Superior temporal gyrus (tissue), 1 donor: ENCODE results near the gene IL1RAPL2.
"Not testable (repeated sequence)": the region's sequence is repeated elsewhere in the genome, so short reads cannot be mapped to it uniquely, and the experiment has no call there.

Experiments used
- DNase-seq: peaks from one replicate; pipeline ENCODE4 v3.0.0-alpha.2; 2016; ENCODE audit errors: extremely low spot score

The IL1RAPL2 gene

GRCh38 chrX:105018865-105019264 is 452.9 kb downstream of the IL1RAPL2 start:
- no peak for DNase-seq

DNA sequence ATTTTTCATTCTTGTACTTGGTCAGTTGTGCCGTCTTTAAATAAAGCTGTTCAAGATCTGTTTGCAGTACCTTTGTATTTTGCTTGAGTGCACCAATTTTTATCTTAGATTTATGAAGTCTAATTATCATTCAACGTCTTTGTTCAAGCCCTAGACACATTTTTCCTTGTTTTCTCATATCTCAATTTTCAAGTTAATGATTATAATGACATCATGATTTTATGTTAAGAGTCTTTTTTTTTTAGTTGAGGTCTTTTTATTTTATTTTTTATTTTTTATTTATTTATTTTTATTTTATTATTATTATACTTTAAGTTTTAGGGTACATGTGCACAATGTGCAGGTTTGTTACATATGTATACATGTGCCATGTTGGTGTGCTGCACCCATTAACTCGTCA is 463.0 kb downstream of the IL1RAPL2 start:
- DNase-seq = not testable (repeated sequence)

DNA sequence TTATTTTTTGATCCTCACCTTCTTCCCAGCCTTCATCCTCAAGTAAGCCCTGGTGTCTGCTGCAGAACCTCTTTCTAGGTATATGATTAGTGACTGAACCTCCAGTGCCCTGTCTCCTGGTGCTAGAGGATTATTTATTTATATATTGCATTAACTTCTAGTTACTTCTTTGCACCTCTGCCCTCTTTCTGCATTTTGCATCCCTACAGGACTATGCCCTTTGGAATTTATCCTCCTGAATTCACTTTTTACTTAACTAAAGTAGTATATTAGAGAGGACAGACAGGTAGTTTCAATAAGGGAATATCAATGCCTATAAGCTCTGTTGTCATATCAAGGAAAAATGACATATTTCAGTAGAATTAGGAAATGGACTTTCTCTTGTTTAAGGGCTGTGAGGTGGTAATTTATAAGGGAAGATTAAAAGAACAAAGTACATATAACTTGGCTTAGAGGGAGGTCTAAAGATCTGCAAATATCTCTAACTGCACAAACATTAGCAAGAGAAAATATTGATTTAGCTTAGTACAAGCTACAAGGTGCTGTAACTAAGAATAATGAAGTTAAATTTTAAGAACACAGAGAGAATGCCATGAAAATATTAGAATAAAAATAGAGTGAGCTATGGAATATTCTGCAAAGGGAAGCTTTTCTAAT is 472.8 kb downstream of the IL1RAPL2 start:
- no peak for DNase-seq

GRCh38 chrX:105050921-105051320 is 484.9 kb downstream of the IL1RAPL2 start:
- DNase-seq = no peak

DNA sequence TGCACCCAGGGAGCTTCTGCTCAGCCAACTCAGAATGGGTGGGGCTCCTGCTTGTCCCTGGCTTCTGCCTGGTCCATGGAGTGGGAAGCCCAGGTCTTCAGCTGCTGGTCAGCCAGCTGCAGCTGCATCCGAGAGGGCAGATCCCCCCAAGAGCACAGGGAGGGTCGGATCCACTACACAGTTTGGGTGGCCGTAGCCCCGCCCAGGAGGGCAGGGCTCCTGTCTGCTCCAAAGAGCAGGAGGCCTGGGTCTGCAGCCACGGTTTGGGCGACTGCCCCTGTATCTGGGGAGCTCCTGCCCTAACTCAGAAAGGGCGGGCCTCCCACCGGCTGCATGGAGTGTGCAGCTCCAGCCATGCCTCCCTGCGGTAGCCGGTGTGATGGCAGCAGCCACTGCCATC is 485.4 kb downstream of the IL1RAPL2 start:
- DNase-seq = no peak

DNA sequence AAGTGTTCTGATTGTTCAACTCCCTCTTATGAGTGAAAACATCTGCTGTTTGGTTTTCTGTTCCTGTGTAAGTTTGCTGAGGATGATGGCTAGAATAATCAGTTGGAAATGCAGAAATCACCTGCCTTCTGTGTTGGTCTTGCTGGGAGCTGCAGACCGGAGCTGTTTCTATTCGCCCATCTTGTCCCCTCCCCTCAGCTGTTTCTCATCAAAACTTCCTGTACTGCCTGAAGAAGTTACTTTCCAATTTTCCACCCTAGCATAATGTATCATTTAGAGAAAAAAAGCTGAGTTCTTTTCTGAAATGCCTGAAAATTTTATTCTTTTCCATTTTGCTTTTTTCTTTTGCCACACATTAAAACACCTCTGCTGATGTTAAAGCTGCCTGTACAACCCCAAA is 486.9 kb downstream of the IL1RAPL2 start:
- DNase-seq = no peak

GRCh38 chrX:105063743-105064142 is 497.7 kb downstream of the IL1RAPL2 start:
- no peak for DNase-seq

DNA sequence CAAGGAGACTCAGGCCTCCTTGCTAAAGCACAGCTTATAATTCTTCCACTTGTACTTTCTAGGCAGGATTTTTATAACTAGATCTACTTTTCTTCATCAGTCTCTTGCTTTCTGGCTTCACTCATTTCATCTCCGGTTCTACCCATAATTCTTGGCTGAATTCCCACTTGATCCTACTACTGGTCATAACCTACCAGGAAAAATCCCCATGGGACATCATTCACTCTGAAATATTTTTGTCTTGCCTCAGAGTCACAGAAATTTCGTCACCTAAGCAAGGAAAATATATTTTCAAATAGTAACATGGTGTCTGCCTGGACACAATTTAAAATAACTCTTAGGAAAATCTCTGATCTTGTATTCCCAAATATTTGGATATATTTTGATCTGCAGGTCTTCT is 532.2 kb downstream of the IL1RAPL2 start:
- DNase-seq = no peak

DNA sequence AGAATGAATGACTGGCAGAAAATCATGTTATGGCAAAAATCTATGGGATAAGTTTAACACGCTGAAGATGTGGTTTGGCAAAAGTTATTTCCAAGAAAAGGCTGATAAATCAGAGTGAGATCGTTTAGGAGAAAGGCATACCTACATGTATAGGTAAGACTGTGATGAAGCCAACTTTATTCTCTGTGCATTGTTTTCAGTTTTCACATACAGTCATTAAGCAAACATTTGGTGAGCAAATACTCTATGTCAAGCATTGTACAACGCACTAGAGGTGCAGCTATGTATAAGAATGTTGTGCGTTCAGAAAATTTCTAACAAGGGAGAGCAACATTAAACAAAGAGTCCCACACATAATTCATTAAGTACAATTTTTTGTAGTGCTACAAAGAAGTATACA is 532.8 kb downstream of the IL1RAPL2 start:
- DNase-seq = no peak

DNA sequence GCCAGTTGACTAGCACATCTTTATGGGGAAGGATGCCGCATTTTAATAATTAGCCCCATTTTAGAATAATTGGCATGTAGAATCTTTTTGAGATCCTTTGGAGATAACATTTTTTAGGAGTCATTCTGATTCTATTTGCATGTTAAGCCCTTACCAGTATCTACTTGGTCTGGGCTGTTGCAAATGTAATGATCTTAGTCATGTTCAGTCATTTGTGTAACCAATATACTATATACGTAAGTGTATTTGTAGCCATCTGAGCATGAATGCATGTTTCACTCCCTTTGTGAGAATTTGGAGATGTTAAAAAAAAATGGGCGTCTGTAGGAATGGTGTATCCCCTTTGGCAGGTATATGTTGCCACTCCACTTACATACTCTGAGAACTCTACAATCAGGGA is 535.4 kb downstream of the IL1RAPL2 start:
- DNase-seq = no peak

DNA sequence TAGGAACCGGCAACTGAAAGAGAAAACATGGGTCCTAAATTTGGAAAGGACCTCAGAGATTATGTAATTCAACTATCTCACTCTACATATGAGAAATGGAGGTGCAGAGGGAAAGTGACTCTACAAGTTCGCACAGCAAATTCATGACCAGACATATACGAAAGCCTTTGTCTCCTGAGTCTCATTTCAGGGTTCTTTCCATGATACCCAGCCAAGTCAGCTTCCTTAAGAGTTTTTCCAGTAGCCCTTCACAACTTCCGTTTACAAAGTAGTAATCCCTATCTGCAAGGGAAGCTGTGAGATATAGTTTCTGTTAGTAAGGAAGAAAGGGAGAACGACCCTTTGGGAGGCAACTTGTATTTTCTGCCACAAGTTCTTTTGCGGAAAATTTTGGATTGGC is 543.9 kb downstream of the IL1RAPL2 start:
- DNase-seq = no peak

GRCh38 chrX:105114554-105115130 is 548.6 kb downstream of the IL1RAPL2 start:
- no peak for DNase-seq

DNA sequence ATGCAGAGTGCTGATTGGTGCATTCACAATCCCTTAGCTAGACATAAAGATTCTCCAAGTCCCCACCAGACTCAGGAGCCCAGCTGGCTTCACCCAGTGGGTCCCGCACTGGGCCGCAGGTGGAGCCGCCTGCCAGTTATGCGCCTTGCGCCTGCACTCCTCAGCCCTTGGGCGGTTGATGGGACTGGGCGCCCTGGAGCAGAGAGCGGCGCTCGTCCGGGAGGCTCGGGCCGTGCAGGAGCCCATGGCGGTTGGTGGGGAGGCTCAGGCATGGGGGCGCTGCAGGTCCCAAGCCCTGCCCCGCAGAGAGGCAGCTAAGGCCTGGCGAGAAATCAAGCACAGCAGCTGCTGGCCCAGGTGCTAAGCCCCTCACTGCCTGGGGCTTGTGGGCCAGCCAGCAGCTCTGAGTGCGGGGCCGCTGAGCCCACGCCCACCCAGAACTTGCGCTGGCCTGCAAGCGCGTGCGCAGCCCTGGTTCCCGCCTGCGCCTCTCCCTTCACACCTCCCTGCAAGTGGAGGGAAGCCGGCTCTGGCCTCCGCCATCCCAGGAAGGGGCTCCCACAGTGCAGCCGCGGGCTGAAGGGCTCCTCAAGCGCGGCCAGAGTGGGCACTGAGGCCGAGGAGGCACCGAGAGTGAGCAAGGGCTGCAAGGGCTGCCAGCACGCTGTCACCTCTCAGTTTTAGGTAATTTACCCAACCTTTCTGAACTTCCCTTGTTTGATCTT is 549.8 kb downstream of the IL1RAPL2 start:
- DNase-seq = not testable (repeated sequence)

GRCh38 chrX:105116486-105116885 is 550.5 kb downstream of the IL1RAPL2 start:
- DNase-seq = no peak

DNA sequence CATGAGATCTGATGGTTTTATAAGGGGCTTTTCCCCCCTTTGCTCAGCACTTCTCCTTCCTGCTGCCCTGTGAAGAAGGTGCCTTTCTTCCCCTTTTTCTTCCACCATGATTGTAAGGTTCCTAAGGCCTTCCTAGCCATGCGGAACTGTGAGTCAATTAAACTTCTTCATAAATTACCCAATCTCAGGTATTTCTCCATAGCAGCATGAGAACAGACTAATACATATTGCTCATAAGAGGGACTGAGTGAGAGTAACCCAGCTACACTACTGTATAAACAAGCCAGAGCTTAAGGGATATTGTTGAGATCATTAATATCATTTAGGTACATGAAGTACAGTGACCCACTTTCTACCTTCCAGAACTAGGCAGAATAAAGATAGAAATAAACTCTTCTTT is 551.6 kb downstream of the IL1RAPL2 start:
- DNase-seq = no peak

- no peak for DNase-seq
These were observed 554.5 kb downstream of the IL1RAPL2 start for GRCh38 chrX:105120463-105120862.

DNA sequence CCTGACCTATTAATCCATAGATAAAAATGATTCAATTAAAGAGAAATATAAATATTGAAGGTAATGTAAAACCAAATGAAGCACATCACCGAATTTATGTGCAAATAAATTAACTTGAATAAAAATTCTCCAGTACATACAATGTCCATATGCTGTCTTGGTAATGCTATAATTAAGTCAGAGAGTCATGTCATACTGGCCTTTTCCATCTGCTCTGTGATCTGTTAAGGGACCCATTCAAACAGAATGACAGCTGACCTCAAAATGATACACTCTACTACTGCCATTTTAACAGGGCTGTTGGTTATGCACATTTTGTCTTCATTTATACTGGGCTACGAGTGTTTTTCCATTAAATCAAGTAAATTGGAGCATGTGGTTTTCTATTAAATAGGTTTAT is 555.2 kb downstream of the IL1RAPL2 start:
- no peak for DNase-seq

DNA sequence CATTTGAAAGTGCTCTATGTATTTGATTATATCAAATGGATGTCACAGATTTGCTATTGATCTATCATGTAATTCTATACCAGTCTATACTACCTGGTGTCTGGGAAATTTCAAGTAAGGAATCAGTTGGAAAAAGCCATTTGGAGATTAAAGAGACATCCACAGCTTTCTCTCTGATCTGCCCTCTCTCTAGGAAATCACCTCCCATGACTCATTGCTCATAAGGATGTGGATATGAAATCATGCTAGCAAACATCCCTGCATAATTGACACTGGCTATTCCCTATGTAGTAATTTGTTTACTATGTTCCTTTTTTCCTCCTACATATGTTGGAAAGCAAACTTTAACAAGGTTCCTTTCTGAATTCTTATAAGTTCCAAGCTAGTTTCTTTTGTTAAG is 560.2 kb downstream of the IL1RAPL2 start:
- no peak for DNase-seq

DNA sequence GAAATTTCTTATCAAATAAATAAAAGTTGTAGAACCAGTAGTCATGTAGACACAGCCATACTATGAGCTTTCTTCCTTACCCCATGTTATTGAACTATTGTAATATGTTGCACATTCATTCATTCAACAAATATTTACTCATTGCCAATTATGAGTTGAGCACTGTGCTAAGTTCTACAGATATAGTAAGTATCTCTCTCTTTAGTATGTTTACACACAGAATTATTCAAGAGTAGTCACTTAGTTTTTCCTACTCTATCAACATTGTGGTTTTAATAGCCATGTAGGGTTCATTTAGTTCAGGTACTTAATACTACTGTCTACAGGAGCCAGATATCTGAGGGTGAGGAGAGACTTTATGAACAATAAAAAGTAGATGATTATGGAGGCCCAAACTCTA is 568.3 kb downstream of the IL1RAPL2 start:
- DNase-seq = no peak

DNA sequence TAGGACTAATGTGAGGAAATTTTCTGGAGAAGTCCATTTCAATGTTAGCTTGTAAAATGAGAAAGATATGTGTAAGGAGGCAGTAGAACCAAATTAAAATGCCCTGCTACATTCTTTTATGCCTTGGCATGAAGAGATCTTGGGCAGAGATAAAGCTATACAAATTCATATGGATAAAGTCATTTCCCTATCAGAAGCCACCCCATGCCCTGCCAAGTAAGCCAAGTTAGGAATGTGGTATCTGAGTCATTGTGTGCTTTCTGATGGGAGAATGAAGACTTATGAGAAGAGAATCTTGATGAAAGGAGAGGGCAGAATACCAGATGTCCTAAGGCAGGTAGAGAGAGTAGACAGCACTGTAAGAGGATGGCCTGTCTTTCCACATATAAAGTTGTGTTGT is 570.8 kb downstream of the IL1RAPL2 start:
- no peak for DNase-seq

- no peak for DNase-seq
These were observed 584.0 kb downstream of the IL1RAPL2 start for GRCh38 chrX:105150036-105150435.

DNA sequence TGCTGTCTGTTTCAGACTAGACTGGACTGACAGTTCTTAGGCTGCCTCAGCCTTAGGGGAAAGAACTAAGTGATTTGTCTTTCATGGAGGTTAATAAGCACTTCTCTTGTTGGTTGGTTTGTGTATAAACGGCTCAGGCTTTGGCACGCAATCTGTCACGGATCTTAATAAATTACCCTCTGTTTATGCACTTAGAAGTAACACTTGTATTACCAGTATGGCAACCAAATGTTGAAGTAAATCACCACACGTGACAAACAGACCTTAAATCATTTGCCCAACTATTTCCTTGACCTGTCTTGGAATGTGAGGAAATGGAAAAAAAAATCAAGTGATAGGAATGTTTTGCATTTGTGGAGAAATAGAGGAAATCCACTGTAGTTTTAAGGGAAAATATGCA is 584.6 kb downstream of the IL1RAPL2 start:
- no peak for DNase-seq

- DNase-seq = no peak
These were observed 601.2 kb downstream of the IL1RAPL2 start for GRCh38 chrX:105167233-105167632.
